Prostate gland (tissue), 2 donors: Measurements from ENCODE around the gene ISY1.

Experiments used
- CTCF ChIP-seq, 4 experiments: fragments of 200-600 bp in 2 of 4; fragments of 450-650 bp in 2 of 4; sonication (generic) in 2 of 4; IDR thresholded peaks; 1 replicate in 3 of 4; 2 replicates in 1 of 4; pipeline ENCODE4 v1.5.1; 2016 to 2019; ENCODE audit warnings: antibody characterized with exemption in 4 of 4, mild to moderate bottlenecking in 2 of 4, moderate library complexity in 2 of 4
- POLR2A ChIP-seq: fragments of 450-650 bp; IDR thresholded peaks from one replicate; pipeline ENCODE4 v1.6.1; 2016; ENCODE audit warnings: antibody characterized with exemption, mild to moderate bottlenecking

- TF ChIP-seq CTCF (IDR thresholded peaks at IDR 0.05) (no peak), POLR2A (no peak)
Observed at GRCh38 chr3:129182390-129183185, 21.7 kb upstream of the ISY1 start.
